GM12878 (cell line): ENCODE results near the gene ZNF554. TPM values are rescaled to one million over a fixed set of nuclear protein-coding genes. Genes with fewer than 3 reads are reported as not detected.

Experiments used
- ATF7 ChIP-seq: fragments of 450-650 bp; IDR thresholded peaks from 2 replicates; pipeline ENCODE4 v1.6.1; 2016; ENCODE audit warnings: low read depth, mild to moderate bottlenecking
- BACH1 ChIP-seq: fragments of 450-650 bp; IDR thresholded peaks from 2 replicates; pipeline ENCODE4 v1.6.1; 2017; ENCODE audit warnings: mild to moderate bottlenecking, borderline replicate concordance
- BRCA1 ChIP-seq: IDR thresholded peaks from 2 replicates; pipeline ENCODE4 v1.6.1; 2011; ENCODE audit warnings: low read depth, low read length, improper control_type of control experiment
- CBFB ChIP-seq: IDR thresholded peaks from 2 replicates; pipeline ENCODE4 v1.6.1; 2016; ENCODE audit warnings: antibody characterized with exemption, low read depth
- CHD1 ChIP-seq: IDR thresholded peaks from 2 replicates; pipeline ENCODE4 v1.6.1; 2012; ENCODE audit warnings: low read depth, low read length, improper control_type of control experiment
- CREM ChIP-seq: IDR thresholded peaks from 2 replicates; pipeline ENCODE4 v1.6.1; 2014; ENCODE audit warnings: antibody characterized with exemption, low read depth
- FOS ChIP-seq: IDR thresholded peaks from 3 replicates; pipeline ENCODE4 v1.6.1; 2011; ENCODE audit warnings: borderline replicate concordance; ENCODE audit not compliant: insufficient read length; ENCODE audit errors: extremely low read depth
- GATAD2B ChIP-seq: fragments of 450-650 bp; conservative IDR thresholded peaks from 2 replicates; pipeline ENCODE4 v1.6.1; 2017; ENCODE audit warnings: low read depth, mild to moderate bottlenecking, moderate library complexity
- IKZF2 ChIP-seq, 2 experiments: fragments of 450-650 bp; IDR thresholded peaks; 2 replicates each; pipeline ENCODE4 v1.6.1; 2017; ENCODE audit warnings: mild to moderate bottlenecking in 2 of 2, moderate library complexity in 2 of 2
- KAT2A ChIP-seq: conservative IDR thresholded peaks from 2 replicates; pipeline ENCODE4 v1.6.1; 2011; ENCODE audit warnings: low read depth, low read length; ENCODE audit not compliant: control insufficient read depth
- LARP7 ChIP-seq: fragments of 450-650 bp; IDR thresholded peaks from 2 replicates; pipeline ENCODE4 v1.6.1; 2017; ENCODE audit warnings: mild to moderate bottlenecking
- MTA2 ChIP-seq: fragments of 450-650 bp; IDR thresholded peaks from 2 replicates; pipeline ENCODE4 v1.6.1; 2016; ENCODE audit warnings: low read depth, mild to moderate bottlenecking, moderate library complexity
- MTA3 ChIP-seq: IDR thresholded peaks from 2 replicates; pipeline ENCODE4 v1.6.1; 2012; ENCODE audit warnings: low read length, inconsistent platforms, borderline replicate concordance
- NBN ChIP-seq: fragments of 450-650 bp; IDR thresholded peaks from 2 replicates; pipeline ENCODE4 v1.6.1; 2016
- NR2C1 ChIP-seq: fragments of 450-650 bp; IDR thresholded peaks from 2 replicates; pipeline ENCODE4 v1.6.1; 2017; ENCODE audit warnings: antibody characterized with exemption, mild to moderate bottlenecking, moderate library complexity
- NRF1 ChIP-seq: conservative IDR thresholded peaks from 2 replicates; pipeline ENCODE4 v1.6.1; 2011; ENCODE audit warnings: mild to moderate bottlenecking, low read depth, low read length, improper control_type of control experiment
- POLR2AphosphoS2 ChIP-seq: IDR thresholded peaks from 2 replicates; pipeline ENCODE4 v1.6.1; 2011; ENCODE audit warnings: low read depth, mild to moderate bottlenecking, low read length, improper control_type of control experiment, moderate library complexity
- POLR2AphosphoS5 ChIP-seq: IDR thresholded peaks from 2 replicates; pipeline ENCODE4 v1.6.1; 2011; ENCODE audit warnings: mild to moderate bottlenecking, low read length, inconsistent platforms
- RELA ChIP-seq: fragments of 450-650 bp; IDR thresholded peaks from 2 replicates; pipeline ENCODE4 v1.8.0; 2014; ENCODE audit warnings: borderline replicate concordance; ENCODE audit not compliant: partially characterized antibody
- SMAD5 ChIP-seq: IDR thresholded peaks from 2 replicates; pipeline ENCODE4 v1.6.1; 2016; ENCODE audit warnings: antibody characterized with exemption, low read depth
- SRF ChIP-seq, 2 experiments: IDR thresholded peaks; 2 replicates each; pipeline ENCODE4 v1.6.1; 2011; ENCODE audit warnings: low read depth in 2 of 2, low read length in 2 of 2, mild to moderate bottlenecking in 1 of 2, moderate library complexity in 1 of 2
- TARDBP ChIP-seq: IDR thresholded peaks from 2 replicates; pipeline ENCODE4 v1.6.1; 2016; ENCODE audit warnings: borderline replicate concordance
- USF2 ChIP-seq: IDR thresholded peaks from 2 replicates; pipeline ENCODE4 v1.6.1; 2011; ENCODE audit warnings: low read depth, low read length, improper control_type of control experiment, borderline replicate concordance
- polyA plus RNA-seq, 11 experiments: library from polyadenylated mRNA; depleted of rRNA in 4 of 11; unstranded in 6 of 11; stranded (reverse) in 5 of 11; fragments of >200 nt; fragmentation: Nextera tagmentation in 4 of 11; fragmentation: Illumina TruSeq in 1 of 11; extraction: Ambion mirVana in 4 of 11; extraction: Trizol in 1 of 11; gene quantifications; 1 replicate in 1 of 11; 2 replicates in 10 of 11; pipeline versions ENCODE4 v1.2.1 to v1.2.3, GENCODE V29; 2011 to 2016; ENCODE audit warnings: inconsistent platforms in 2 of 11, missing spikeins in 2 of 11, low read depth in 1 of 11
- total RNA-seq, 4 experiments: library from RNA; depleted of rRNA in 3 of 4; stranded (reverse); fragments of >200 nt in 3 of 4; fragmentation: Illumina TruSeq in 1 of 4; extraction: Trizol in 1 of 4; gene quantifications; 2 replicates each; pipeline versions ENCODE4 v1.2.1 to v1.2.3, GENCODE V29; 2013 to 2021
- TF ChIP-seq, protein P1 (sequence below): fragments of 450-650 bp; IDR thresholded peaks from 2 replicates; pipeline ENCODE4 v1.6.1; 2016; ENCODE audit warnings: mild to moderate bottlenecking, moderate library complexity, borderline replicate concordance
- TF ChIP-seq, protein P2 (sequence below): fragments of 450-650 bp; IDR thresholded peaks from 2 replicates; pipeline ENCODE4 v1.6.1; 2017; ENCODE audit warnings: antibody characterized with exemption, mild to moderate bottlenecking, moderate library complexity

Gene ZNF554
- total and polyA plus RNA-seq, 10 of the 15 experiments (the other 5 are each of a cell fraction or from before 2014, with no cell fraction given) = 0.19 to 2.1 (median 1.4) TPM

DNA sequence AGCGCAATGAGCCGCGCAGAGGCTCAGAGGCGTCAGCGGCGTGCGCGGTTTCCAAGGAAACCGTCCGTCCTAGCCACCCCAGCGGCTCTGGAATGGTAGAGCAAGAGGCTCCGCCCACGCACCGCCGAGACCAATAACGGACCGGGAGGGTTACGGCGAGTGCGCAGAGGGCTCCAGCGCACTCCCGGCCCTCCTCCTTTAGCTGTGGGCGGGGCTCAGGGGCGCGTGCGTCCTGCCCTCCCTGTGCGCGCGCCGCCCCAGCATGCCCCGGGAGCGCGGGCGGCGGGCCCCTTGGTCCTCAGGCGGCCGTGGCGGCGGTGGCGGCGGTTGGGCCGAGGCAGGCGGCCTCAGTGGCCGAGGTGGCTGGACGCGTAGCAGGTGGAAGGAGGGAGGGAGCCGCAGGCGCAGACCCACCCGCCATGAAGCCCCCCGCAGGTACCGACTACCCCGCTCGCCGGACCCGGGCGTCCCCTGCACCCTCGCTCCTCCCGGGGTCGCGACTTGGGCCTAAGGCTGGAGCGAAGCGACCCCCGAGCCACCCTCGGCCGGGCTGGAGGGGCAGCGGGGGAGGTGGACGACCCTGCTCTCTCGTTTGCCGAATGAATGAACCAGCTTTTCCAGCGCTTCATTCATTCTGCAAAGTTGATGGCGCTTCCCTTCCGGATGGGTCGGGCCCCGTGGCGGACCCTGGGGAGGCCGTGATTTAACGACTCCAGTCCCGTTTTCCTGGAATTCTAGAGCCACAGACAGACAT is 34.2 kb upstream of the ZNF554 start, which contains the start of gene THOP1 (continued):
- TF ChIP-seq POLR2AphosphoS5 = peak; percentile 64
- TF ChIP-seq CBFB = no peak
- peak; percentile 92 for TF ChIP-seq GATAD2B
- TF ChIP-seq CHD1 = no peak
- no peak for TF ChIP-seq USF2
- TF ChIP-seq SRF (IDR thresholded peaks at IDR 0.05; ENCODE audit: low read depth in 2 of 2, low read length in 2 of 2) = no peak
- TF ChIP-seq RELA = no peak
- no peak for TF ChIP-seq TARDBP
- no peak for TF ChIP-seq NBN
- peak; percentile 80 for TF ChIP-seq BACH1
- no peak for TF ChIP-seq ATF7
- TF ChIP-seq BRCA1 = no peak
- TF ChIP-seq LARP7 = peak; percentile 81
- TF ChIP-seq MTA2 = no peak
- no peak for TF ChIP-seq POLR2AphosphoS2
- TF ChIP-seq SMAD5 = no peak; the same call in 1 of the 2 replicates
- TF ChIP-seq CREM = no peak
- TF ChIP-seq, protein P1, sequence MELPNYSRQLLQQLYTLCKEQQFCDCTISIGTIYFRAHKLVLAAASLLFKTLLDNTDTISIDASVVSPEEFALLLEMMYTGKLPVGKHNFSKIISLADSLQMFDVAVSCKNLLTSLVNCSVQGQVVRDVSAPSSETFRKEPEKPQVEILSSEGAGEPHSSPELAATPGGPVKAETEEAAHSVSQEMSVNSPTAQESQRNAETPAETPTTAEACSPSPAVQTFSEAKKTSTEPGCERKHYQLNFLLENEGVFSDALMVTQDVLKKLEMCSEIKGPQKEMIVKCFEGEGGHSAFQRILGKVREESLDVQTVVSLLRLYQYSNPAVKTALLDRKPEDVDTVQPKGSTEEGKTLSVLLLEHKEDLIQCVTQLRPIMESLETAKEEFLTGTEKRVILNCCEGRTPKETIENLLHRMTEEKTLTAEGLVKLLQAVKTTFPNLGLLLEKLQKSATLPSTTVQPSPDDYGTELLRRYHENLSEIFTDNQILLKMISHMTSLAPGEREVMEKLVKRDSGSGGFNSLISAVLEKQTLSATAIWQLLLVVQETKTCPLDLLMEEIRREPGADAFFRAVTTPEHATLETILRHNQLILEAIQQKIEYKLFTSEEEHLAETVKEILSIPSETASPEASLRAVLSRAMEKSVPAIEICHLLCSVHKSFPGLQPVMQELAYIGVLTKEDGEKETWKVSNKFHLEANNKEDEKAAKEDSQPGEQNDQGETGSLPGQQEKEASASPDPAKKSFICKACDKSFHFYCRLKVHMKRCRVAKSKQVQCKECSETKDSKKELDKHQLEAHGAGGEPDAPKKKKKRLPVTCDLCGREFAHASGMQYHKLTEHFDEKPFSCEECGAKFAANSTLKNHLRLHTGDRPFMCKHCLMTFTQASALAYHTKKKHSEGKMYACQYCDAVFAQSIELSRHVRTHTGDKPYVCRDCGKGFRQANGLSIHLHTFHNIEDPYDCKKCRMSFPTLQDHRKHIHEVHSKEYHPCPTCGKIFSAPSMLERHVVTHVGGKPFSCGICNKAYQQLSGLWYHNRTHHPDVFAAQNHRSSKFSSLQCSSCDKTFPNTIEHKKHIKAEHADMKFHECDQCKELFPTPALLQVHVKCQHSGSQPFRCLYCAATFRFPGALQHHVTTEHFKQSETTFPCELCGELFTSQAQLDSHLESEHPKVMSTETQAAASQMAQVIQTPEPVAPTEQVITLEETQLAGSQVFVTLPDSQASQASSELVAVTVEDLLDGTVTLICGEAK = no peak
- TF ChIP-seq IKZF2 (IDR thresholded peaks at IDR 0.05) = no peak
- TF ChIP-seq FOS = no peak
- TF ChIP-seq NR2C1 = no peak
- TF ChIP-seq NRF1 = peak; percentile 96
- TF ChIP-seq, protein P2, sequence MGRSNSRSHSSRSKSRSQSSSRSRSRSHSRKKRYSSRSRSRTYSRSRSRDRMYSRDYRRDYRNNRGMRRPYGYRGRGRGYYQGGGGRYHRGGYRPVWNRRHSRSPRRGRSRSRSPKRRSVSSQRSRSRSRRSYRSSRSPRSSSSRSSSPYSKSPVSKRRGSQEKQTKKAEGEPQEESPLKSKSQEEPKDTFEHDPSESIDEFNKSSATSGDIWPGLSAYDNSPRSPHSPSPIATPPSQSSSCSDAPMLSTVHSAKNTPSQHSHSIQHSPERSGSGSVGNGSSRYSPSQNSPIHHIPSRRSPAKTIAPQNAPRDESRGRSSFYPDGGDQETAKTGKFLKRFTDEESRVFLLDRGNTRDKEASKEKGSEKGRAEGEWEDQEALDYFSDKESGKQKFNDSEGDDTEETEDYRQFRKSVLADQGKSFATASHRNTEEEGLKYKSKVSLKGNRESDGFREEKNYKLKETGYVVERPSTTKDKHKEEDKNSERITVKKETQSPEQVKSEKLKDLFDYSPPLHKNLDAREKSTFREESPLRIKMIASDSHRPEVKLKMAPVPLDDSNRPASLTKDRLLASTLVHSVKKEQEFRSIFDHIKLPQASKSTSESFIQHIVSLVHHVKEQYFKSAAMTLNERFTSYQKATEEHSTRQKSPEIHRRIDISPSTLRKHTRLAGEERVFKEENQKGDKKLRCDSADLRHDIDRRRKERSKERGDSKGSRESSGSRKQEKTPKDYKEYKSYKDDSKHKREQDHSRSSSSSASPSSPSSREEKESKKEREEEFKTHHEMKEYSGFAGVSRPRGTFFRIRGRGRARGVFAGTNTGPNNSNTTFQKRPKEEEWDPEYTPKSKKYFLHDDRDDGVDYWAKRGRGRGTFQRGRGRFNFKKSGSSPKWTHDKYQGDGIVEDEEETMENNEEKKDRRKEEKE = no peak
- no peak for TF ChIP-seq KAT2A
- TF ChIP-seq MTA3 = no peak
